ENCODE data around the gene CDKL4. TPM values are rescaled to one million over a fixed set of nuclear protein-coding genes. Genes with fewer than 3 reads are reported as not detected.
"Not testable (repeated sequence)": the region's sequence is repeated elsewhere in the genome, so short reads cannot be mapped to it uniquely, and the experiment has no call there.

CDKL4 gene
- total RNA-seq, 1 donor from 2014 or later: 0.24 TPM

- Mint-ChIP-seq H3K27ac (no peak overlapping the region), H3K36me3 (ENCODE audit: low read depth) (no peaks in the 10 kb centered on the region), H3K4me1 (no peaks in the 10 kb centered on the region), H3K27me3 (no peaks in the 10 kb centered on the region), H3K4me3 (no peak overlapping the region), H3K9me3 (no peaks in the 10 kb centered on the region)
- intact Hi-C loops (cut with micrococcal nuclease): no loop called here
- no peak for TF ChIP-seq CTCF (IDR thresholded peaks at IDR 0.05)
- ATAC-seq (ENCODE audit: low read depth) (no peak), DNase-seq (no peak)
- ChIA-PET POLR2A (no interaction called here), CTCF (interaction anchor here (1.0 kb wide), 1 partner anchor 41 kb away, joined by 3 read pairs; no protein-coding TSS in a partner anchor)
Measured at GRCh38 chr2:39160982-39161381, 82.8 kb downstream of the CDKL4 start.

GRCh38 chr2:39159283-39159682 lies 84.5 kb downstream of the CDKL4 start:
- intact Hi-C loops (cut with micrococcal nuclease): no loop called here
- Mint-ChIP-seq H3K4me1 (no peaks in the 10 kb centered on the region), H3K4me3 (no peak overlapping the region), H3K27me3 (no peaks in the 10 kb centered on the region), H3K27ac (no peak overlapping the region), H3K36me3 (ENCODE audit: low read depth) (no peaks in the 10 kb centered on the region), H3K9me3 (no peaks in the 10 kb centered on the region)
- ChIA-PET CTCF (no interaction called here), POLR2A (no interaction called here)
- ATAC-seq (ENCODE audit: low read depth) (no peak), DNase-seq (no peak)
- TF ChIP-seq CTCF (IDR thresholded peaks at IDR 0.05): no peak

GRCh38 chr2:39158351-39158750 lies 85.4 kb downstream of the CDKL4 start:
- no peak for TF ChIP-seq CTCF (IDR thresholded peaks at IDR 0.05)
- no peaks in the 10 kb centered on the region for H3K27me3 Mint-ChIP-seq
- H3K36me3 Mint-ChIP-seq (ENCODE audit: low read depth): no peaks in the 10 kb centered on the region
- no peak for DNase-seq
- H3K4me3 Mint-ChIP-seq: no peak overlapping the region
- no peak for ATAC-seq (ENCODE audit: low read depth)
- no peak overlapping the region for H3K27ac Mint-ChIP-seq
- CTCF ChIA-PET: no interaction called here
- POLR2A ChIA-PET: no interaction called here
- H3K9me3 Mint-ChIP-seq: no peaks in the 10 kb centered on the region
- intact Hi-C loops (cut with micrococcal nuclease): no loop called here
- H3K4me1 Mint-ChIP-seq: no peaks in the 10 kb centered on the region

- ChIA-PET CTCF (no interaction called here), POLR2A (no interaction called here)
- no peak for ATAC-seq (ENCODE audit: low read depth)
- H3K4me1 Mint-ChIP-seq: no peaks in the 10 kb centered on the region
- H3K27me3 Mint-ChIP-seq: no peaks in the 10 kb centered on the region
- DNase-seq: no peak
- no peak for TF ChIP-seq CTCF (IDR thresholded peaks at IDR 0.05)
- no peak overlapping the region for H3K4me3 Mint-ChIP-seq
- no peak overlapping the region for H3K27ac Mint-ChIP-seq
- intact Hi-C loops (cut with micrococcal nuclease): no loop called here
- H3K9me3 Mint-ChIP-seq: no peaks in the 10 kb centered on the region
- H3K36me3 Mint-ChIP-seq (ENCODE audit: low read depth): no peaks in the 10 kb centered on the region
Measured at GRCh38 chr2:39156846-39157245, 86.9 kb downstream of the CDKL4 start.

- TF ChIP-seq CTCF (IDR thresholded peaks at IDR 0.05): no peak
- ChIA-PET CTCF (interaction anchor here (0.6 kb wide), 1 partner anchor 37 kb away, joined by 3 read pairs; no protein-coding TSS in a partner anchor), POLR2A (no interaction called here)
- Mint-ChIP-seq H3K9me3 (no peaks in the 10 kb centered on the region), H3K4me3 (no peak overlapping the region), H3K27ac (no peak overlapping the region), H3K27me3 (no peaks in the 10 kb centered on the region), H3K4me1 (no peaks in the 10 kb centered on the region), H3K36me3 (ENCODE audit: low read depth) (no peaks in the 10 kb centered on the region)
- ATAC-seq (ENCODE audit: low read depth) (no peak), DNase-seq (no peak)
- intact Hi-C loops (cut with micrococcal nuclease): no loop called here
Measured at GRCh38 chr2:39156107-39156506, 87.7 kb downstream of the CDKL4 start.

- DNase-seq; H3K4me1 Mint-ChIP-seq; H3K36me3 Mint-ChIP-seq (ENCODE audit: low read depth); POLR2A ChIA-PET; H3K27ac Mint-ChIP-seq; ATAC-seq (ENCODE audit: low read depth); H3K27me3 Mint-ChIP-seq; H3K4me3 Mint-ChIP-seq; intact Hi-C loops (cut with micrococcal nuclease); H3K9me3 Mint-ChIP-seq: not testable (repeated sequence)
- CTCF ChIA-PET: interaction anchor here (0.6 to 1.2 kb wide), 2 partner anchors 36 to 73 kb away, joined by 3 read pairs; no protein-coding TSS in a partner anchor
Measured at GRCh38 chr2:39155573-39155972, 88.2 kb downstream of the CDKL4 start.
